HL-60 (cell line): ENCODE results near the gene MFSD6L.

Experiments
- DNase-seq, 2 experiments: peaks; one replicate each; pipeline ENCODE4 v3.0.0-alpha.2; 2010 to 2020; ENCODE audit warnings: low read depth in 1 of 2, low spot score in 1 of 2
- H3K27ac ChIP-seq: fragments of 250-450 bp; sonication (Bioruptor Pico); replicated peaks from 2 replicates; pipeline ENCODE4 v1.5.1; 2020; ENCODE audit warnings: mild to moderate bottlenecking, moderate library complexity
- H3K27me3 ChIP-seq: fragments of 250-450 bp; sonication (Bioruptor Pico); 2 replicates; pipeline ENCODE4 v1.5.1; 2021; ENCODE audit warnings: mild to moderate bottlenecking, moderate library complexity; ENCODE audit not compliant: insufficient read depth, poor library complexity, severe bottlenecking
- H3K4me3 ChIP-seq: replicated peaks from 2 replicates; pipeline ENCODE4 v1.5.1; 2011; ENCODE audit warnings: mild to moderate bottlenecking, control low read depth, low read length; ENCODE audit not compliant: insufficient read depth
- CTCF ChIP-seq: IDR thresholded peaks from one replicate; pipeline ENCODE4 v1.5.1; 2011; ENCODE audit warnings: low read length, control low read depth, inconsistent platforms; ENCODE audit not compliant: insufficient read depth
- GABPA ChIP-seq: IDR thresholded peaks from 2 replicates; pipeline ENCODE4 v1.6.1; 2012; ENCODE audit warnings: low read depth
- POLR2AphosphoS5 ChIP-seq: IDR thresholded peaks from 2 replicates; pipeline ENCODE4 v1.6.1; 2012; ENCODE audit warnings: low read depth
- REST ChIP-seq: IDR thresholded peaks from 2 replicates; pipeline ENCODE4 v1.6.1; 2012; ENCODE audit warnings: low read depth; ENCODE audit not compliant: insufficient replicate concordance
- SPI1 ChIP-seq: IDR thresholded peaks from 2 replicates; pipeline ENCODE4 v1.6.1; 2012; ENCODE audit warnings: low read depth, mild to moderate bottlenecking, borderline replicate concordance

Gene MFSD6L

GRCh38 chr17:8828517-8828875 is 29.3 kb upstream of the MFSD6L start:
- Histone ChIP-seq H3K27me3 (no peaks in the 10 kb centered on the region), H3K27ac (no peak overlapping the region), H3K4me3 (no peak overlapping the region)
- DNase-seq, result no peak
- TF ChIP-seq CTCF (no peak), POLR2AphosphoS5 (no peak), SPI1 (no peak), REST (no peak), GABPA (no peak)

GRCh38 chr17:8826808-8827435 is 27.8 kb upstream of the MFSD6L start:
- TF ChIP-seq CTCF (no peak), GABPA (no peak), REST (no peak), SPI1 (no peak), POLR2AphosphoS5 (no peak)
- no peak for DNase-seq
- H3K4me3 ChIP-seq, result no peak overlapping the region
- no peaks in the 10 kb centered on the region for H3K27me3 ChIP-seq
- H3K27ac ChIP-seq, result no peak overlapping the region

GRCh38 chr17:8825802-8826201 is 26.6 kb upstream of the MFSD6L start:
- no peaks in the 10 kb centered on the region for H3K27me3 ChIP-seq
- H3K4me3 ChIP-seq, result no peak overlapping the region
- DNase-seq, result no peak
- H3K27ac ChIP-seq, result no peak overlapping the region
- TF ChIP-seq SPI1 (no peak), REST (no peak), POLR2AphosphoS5 (no peak), CTCF (no peak), GABPA (no peak)
